PC-3 (cell line): ENCODE measurements around the gene NDUFAF2. TPM values are rescaled to one million over a fixed set of nuclear protein-coding genes. Genes with fewer than 3 reads are reported as not detected.

ENCODE experiments used
- ATAC-seq: fragments of 200-7000 bp; cut with Tn5 transposase; 2 replicates; pipeline ENCODE4 v1.9.1; 2020; ENCODE audit warnings: mild to moderate bottlenecking, moderate library complexity
- BruUV-seq: library from RNA; stranded (reverse); fragments of 400-500 nt; replicated peaks from 2 replicates; lab custom pipeline; 2021; lab: Mats Ljungman, UMichigan
- CTCF ChIA-PET: fragments of 300-600 bp; sonication (Branson Sonifier 250); formaldehyde crosslinking; loops from one replicate; lab custom pipeline; 2022; ENCODE audit warnings: antibody characterized with exemption; lab: Charles Lee
- POLR2A ChIA-PET: fragments of 300-600 bp; sonication (Branson Sonifier 250); formaldehyde crosslinking; loops from one replicate; lab custom pipeline; 2022; ENCODE audit warnings: antibody characterized with exemption; ENCODE audit not compliant: unreplicated experiment; lab: Charles Lee
- DNase-seq: peaks from one replicate; pipeline ENCODE4 v3.0.0-alpha.2; 2015
- H2AFZ ChIP-seq: fragments of 300-600 bp; sonication (generic); 2 replicates; pipeline ENCODE4 v1.6.0; 2016; ENCODE audit warnings: antibody characterized with exemption, low read length
- H3F3A ChIP-seq: fragments of 300-600 bp; sonication (generic); one replicate; pipeline ENCODE4 v1.6.0; 2017; ENCODE audit warnings: antibody characterized with exemption, low read length, control low read depth, mild to moderate bottlenecking; ENCODE audit not compliant: unreplicated experiment
- H3K27ac ChIP-seq: fragments of 300-600 bp; sonication (generic); 2 replicates; pipeline ENCODE4 v1.5.1; 2016; ENCODE audit warnings: mild to moderate bottlenecking, low read length
- H3K27me3 ChIP-seq: fragments of 300-600 bp; sonication (generic); 2 replicates; pipeline ENCODE4 v1.6.1; 2016; ENCODE audit warnings: low read length, mixed read lengths
- H3K36me3 ChIP-seq: fragments of 300-600 bp; sonication (generic); 2 replicates; pipeline ENCODE4 v1.6.1; 2016; ENCODE audit warnings: low read depth, mixed run types, low read length, mixed read lengths
- H3K4me1 ChIP-seq: fragments of 300-600 bp; sonication (generic); 2 replicates; pipeline ENCODE4 v1.5.1; 2016; ENCODE audit warnings: low read length; ENCODE audit not compliant: insufficient read depth
- H3K4me2 ChIP-seq: fragments of 300-600 bp; sonication (generic); 2 replicates; pipeline ENCODE4 v1.6.0; 2016; ENCODE audit warnings: low read length
- H3K4me3 ChIP-seq: fragments of 300-600 bp; sonication (generic); 2 replicates; pipeline ENCODE4 v1.5.1; 2016; ENCODE audit warnings: mild to moderate bottlenecking, low read length, mixed read lengths
- H3K79me2 ChIP-seq: fragments of 300-600 bp; sonication (generic); 2 replicates; pipeline ENCODE4 v1.6.1; 2017; ENCODE audit warnings: low read length, mixed read lengths
- H3K9ac ChIP-seq: fragments of 300-600 bp; sonication (generic); 2 replicates; pipeline ENCODE4 v1.6.0; 2016; ENCODE audit warnings: mild to moderate bottlenecking, low read length
- H3K9me2 ChIP-seq: fragments of 300-600 bp; sonication (generic); replicated peaks from 2 replicates; pipeline ENCODE4 v1.6.1; 2016; ENCODE audit warnings: mixed run types, low read length, mixed read lengths
- H3K9me3 ChIP-seq: fragments of 300-600 bp; sonication (generic); 2 replicates; pipeline ENCODE4 v1.6.1; 2016; ENCODE audit warnings: low read length, mixed read lengths
- H4K20me1 ChIP-seq: fragments of 300-600 bp; sonication (generic); 2 replicates; pipeline ENCODE4 v1.6.1; 2016; ENCODE audit warnings: low read length, mixed read lengths
- CTCF ChIP-seq: fragments of 300-600 bp; sonication (generic); conservative IDR thresholded peaks from 2 replicates; pipeline ENCODE4 v1.5.1; 2017; ENCODE audit warnings: antibody characterized with exemption, low read depth, mild to moderate bottlenecking, low read length
- EZH2 ChIP-seq: fragments of 300-600 bp; sonication (generic); IDR thresholded peaks from one replicate; pipeline ENCODE4 v1.6.1; 2017; ENCODE audit warnings: antibody characterized with exemption, mild to moderate bottlenecking, low read length; ENCODE audit not compliant: unreplicated experiment
- EZH2phosphoT487 ChIP-seq: fragments of 300-600 bp; sonication (generic); IDR thresholded peaks from 2 replicates; pipeline ENCODE4 v1.6.1; 2018; ENCODE audit warnings: mild to moderate bottlenecking, antibody characterized with exemption, low read length, borderline replicate concordance
- intact Hi-C: fragments of 100-400 bp; cut with micrococcal nuclease; formaldehyde crosslinking; loops from 2 replicates; pipeline ENCODE4 v1.9.0; 2023
- total RNA-seq: library from RNA; depleted of rRNA; stranded (reverse); fragments of >200 nt; gene quantifications from 2 replicates; pipeline ENCODE4 v1.2.3, GENCODE V29; 2014

Gene NDUFAF2
- total RNA-seq, 1 experiment from 2014 or later: 41.9 TPM

DNA sequence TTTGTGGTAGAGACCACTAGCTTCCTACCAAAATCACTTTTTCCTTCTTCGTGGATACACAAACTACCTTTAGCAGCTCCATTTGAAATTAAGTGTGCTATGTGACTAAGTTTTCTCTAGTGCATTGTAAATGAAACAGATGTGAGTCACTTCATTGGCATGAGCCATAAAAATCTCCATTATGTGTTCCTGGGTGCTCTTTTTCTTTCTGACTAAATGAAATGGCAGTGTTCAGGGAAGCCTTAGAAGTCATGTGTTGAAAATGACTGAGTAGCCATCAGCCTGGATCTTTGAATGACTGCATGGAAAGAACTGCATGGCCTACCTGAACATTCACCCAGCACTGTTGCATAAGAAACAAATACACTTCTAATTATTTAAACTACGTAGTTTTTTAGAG lies 107.9 kb downstream of the NDUFAF2 start:
- Histone ChIP-seq H3F3A (no peaks in the 10 kb centered on the region), H4K20me1 (no peaks in the 10 kb centered on the region), H3K4me1 (peaks cover 47% of the 10 kb centered on the region), H3K36me3 (no peaks in the 10 kb centered on the region), H3K27me3 (no peaks in the 10 kb centered on the region), H3K79me2 (peaks cover 18% of the 10 kb centered on the region), H3K27ac (peak overlapping the region; percentile 54), H3K4me2 (peak overlapping the region; percentile 45), H3K9me2 (no peaks in the 10 kb centered on the region), H3K4me3 (no peak overlapping the region), H3K9ac (peak overlapping the region; percentile 7; the same call in 1 of the 2 replicates), H2AFZ (no peak overlapping the region), H3K9me3 (no peaks in the 10 kb centered on the region)
- no peak for TF ChIP-seq CTCF
- no peak for TF ChIP-seq EZH2
- TF ChIP-seq EZH2phosphoT487: no peak
- DNase-seq: peak; percentile 92
- ChIA-PET POLR2A (interaction anchor here (0.6 to 0.7 kb wide), 2 partner anchors 11 to 52 kb away, joined by 3 to 5 read pairs; no protein-coding TSS in a partner anchor), CTCF (interaction anchor here (0.7 kb wide), 1 partner anchor 94 kb away, joined by 3 read pairs; no protein-coding TSS in a partner anchor)
- peak; percentile 67 for ATAC-seq
- BruUV-seq: no TSS peak
- intact Hi-C loops: loop anchor here (10.0 kb wide), 1 partner anchor 602 kb away; no protein-coding TSS in a partner anchor

DNA sequence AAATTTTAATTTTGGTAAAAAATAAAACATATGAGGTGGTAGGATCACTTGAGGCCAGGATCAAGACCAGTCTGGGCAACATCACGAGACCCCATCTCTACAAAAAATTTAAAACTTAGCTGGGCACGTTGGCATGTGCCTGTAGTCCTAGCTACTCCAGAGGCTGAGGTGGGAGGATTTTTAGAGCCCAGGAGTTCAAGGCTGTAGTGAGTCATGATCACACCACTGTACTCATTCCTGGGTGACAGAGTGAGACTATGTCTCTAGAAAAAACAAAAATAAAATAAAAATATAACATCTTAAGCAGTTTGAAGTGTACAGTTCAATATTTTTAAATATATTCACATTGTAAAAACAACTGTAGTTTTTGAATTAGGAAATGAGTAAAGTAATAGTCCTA lies 108.9 kb downstream of the NDUFAF2 start:
- TF ChIP-seq CTCF (no peak), EZH2phosphoT487 (no peak), EZH2 (no peak)
- Histone ChIP-seq H3K9ac (no peak overlapping the region), H3K27me3 (no peaks in the 10 kb centered on the region), H3K9me3 (no peaks in the 10 kb centered on the region), H3K79me2 (peaks cover 18% of the 10 kb centered on the region), H3K9me2 (no peaks in the 10 kb centered on the region), H3K4me3 (no peak overlapping the region), H3F3A (no peaks in the 10 kb centered on the region), H3K4me2 (no peak overlapping the region), H4K20me1 (no peaks in the 10 kb centered on the region), H3K4me1 (peaks cover 41% of the 10 kb centered on the region), H3K36me3 (no peaks in the 10 kb centered on the region), H2AFZ (no peak overlapping the region), H3K27ac (peak overlapping the region; percentile 54; the same call in 1 of the 2 replicates)
- CTCF ChIA-PET: interaction anchor here (0.5 to 0.8 kb wide), 2 partner anchors 110 to 1316 kb away, joined by 3 read pairs; no protein-coding TSS in a partner anchor
- no TSS peak for BruUV-seq
- no peak for ATAC-seq
- intact Hi-C loops: loop anchor here (2.0 to 10.0 kb wide), 3 partner anchors 109 to 601 kb away; partner anchors contain the start of gene SMIM15
- POLR2A ChIA-PET: interaction anchor here (0.6 kb wide), 1 partner anchor 31 kb away, joined by 4 read pairs; no protein-coding TSS in a partner anchor
- DNase-seq: peak; percentile 9

DNA sequence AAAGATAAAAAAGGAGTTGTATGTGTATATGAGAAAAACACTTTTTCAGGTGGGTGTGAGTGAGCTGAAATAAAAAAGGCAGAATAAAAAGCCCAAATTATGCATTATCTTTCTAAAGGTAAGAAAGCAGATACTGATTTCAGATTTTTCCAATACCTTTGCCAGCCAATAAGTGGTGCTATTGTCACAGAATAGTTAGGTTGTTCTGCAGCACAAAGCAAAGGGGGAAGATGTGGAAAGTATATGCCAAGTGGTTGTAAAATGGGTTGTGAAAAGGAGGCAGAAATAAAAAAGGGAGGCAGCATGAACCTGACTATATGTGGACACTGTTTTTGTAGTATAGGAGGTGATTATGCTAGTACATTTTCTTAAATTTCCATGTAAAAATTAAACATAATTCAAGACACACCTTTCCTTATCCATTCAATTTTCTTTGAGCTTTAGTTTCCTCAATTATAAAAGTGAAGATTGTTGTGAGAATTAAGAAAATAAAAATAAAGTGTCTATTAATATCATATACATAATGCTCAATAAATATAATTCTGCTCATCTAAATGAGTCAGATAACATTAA lies 110.5 kb downstream of the NDUFAF2 start:
- TF ChIP-seq EZH2 (no peak), CTCF (peak; percentile 73)
- Histone ChIP-seq H3K9me3 (no peaks in the 10 kb centered on the region), H4K20me1 (no peaks in the 10 kb centered on the region), H3K9me2 (no peaks in the 10 kb centered on the region), H3K27ac (no peak overlapping the region), H3K4me2 (no peak overlapping the region), H3K36me3 (no peaks in the 10 kb centered on the region), H3K4me3 (no peak overlapping the region), H2AFZ (no peak overlapping the region), H3K9ac (no peak overlapping the region), H3K27me3 (no peaks in the 10 kb centered on the region), H3F3A (no peaks in the 10 kb centered on the region), H3K79me2 (peaks cover 9% of the 10 kb centered on the region), H3K4me1 (peaks cover 36% of the 10 kb centered on the region)
- ATAC-seq (peak; percentile 29; the same call in 1 of the 2 replicates), DNase-seq (peak; percentile 53)
- ChIA-PET POLR2A (no interaction called here), CTCF (no interaction called here)
- no TSS peak for BruUV-seq
- intact Hi-C loops: loop anchor here (2.0 to 10.0 kb wide), 3 partner anchors 107 to 599 kb away; partner anchors contain the start of gene SMIM15
